IPS-18a (cell line): ENCODE data around the gene RUNX1.

Source experiments
- H3K27ac ChIP-seq: one replicate; pipeline ENCODE4 v1.5.1; 2013; ENCODE audit warnings: low read length
- H3K27me3 ChIP-seq: one replicate; pipeline ENCODE4 v1.6.1; 2013; ENCODE audit warnings: mild to moderate bottlenecking, low read length; ENCODE audit not compliant: control insufficient read depth, insufficient read depth
- H3K36me3 ChIP-seq: one replicate; pipeline ENCODE4 v1.6.1; 2013; ENCODE audit warnings: low read depth, low read length; ENCODE audit not compliant: control insufficient read depth
- H3K4me1 ChIP-seq: one replicate; pipeline ENCODE4 v1.6.1; 2013; ENCODE audit warnings: low read depth, low read length; ENCODE audit not compliant: control insufficient read depth
- H3K4me3 ChIP-seq: one replicate; pipeline ENCODE4 v1.5.1; 2013; ENCODE audit warnings: low read length
- H3K9ac ChIP-seq: one replicate; pipeline ENCODE4 v1.6.1; 2013; ENCODE audit warnings: mild to moderate bottlenecking, low read length, moderate library complexity
- H3K9me3 ChIP-seq: one replicate; pipeline ENCODE4 v1.6.1; 2013; ENCODE audit warnings: low read depth, low read length; ENCODE audit not compliant: control insufficient read depth

Gene RUNX1

GRCh38 chr21:34814529-34814951 is 234.6 kb downstream of the RUNX1 start:
- Histone ChIP-seq H3K4me3 (no peak overlapping the region), H3K27me3 (no peaks in the 10 kb centered on the region), H3K9me3 (no peaks in the 10 kb centered on the region), H3K36me3 (no peaks in the 10 kb centered on the region), H3K27ac (no peak overlapping the region), H3K9ac (no peak overlapping the region), H3K4me1 (no peaks in the 10 kb centered on the region)

DNA sequence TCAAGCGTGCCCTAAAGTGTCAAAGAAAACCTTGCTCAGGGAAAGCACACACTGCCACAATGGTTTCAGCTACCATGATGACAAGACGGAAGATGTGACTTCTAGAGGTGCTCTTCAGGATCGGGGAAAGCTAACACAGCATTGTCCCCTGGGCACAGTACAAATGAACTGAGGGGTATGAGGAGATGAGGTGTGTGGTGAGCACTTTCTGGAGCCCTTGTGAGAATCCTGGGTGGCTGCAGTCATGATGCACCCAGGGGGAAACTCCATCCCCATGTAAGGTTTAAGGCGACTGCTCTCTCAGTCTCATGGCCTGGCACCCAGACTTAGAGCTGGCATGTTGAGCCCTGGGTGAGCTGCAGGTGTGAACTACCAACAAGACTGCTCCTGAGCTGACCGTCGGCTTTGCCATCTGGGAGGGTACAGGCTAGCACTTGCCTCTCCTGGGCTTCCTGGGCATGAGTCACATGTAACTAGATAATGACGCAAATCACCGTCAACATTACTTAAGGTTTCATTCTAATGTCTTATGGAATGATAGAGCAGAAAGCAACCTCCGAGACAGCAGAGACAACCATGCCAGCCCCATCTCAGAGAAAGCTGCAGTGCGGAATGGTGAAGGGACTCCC is 235.7 kb downstream of the RUNX1 start:
- Histone ChIP-seq H3K9me3 (no peaks in the 10 kb centered on the region), H3K27me3 (no peaks in the 10 kb centered on the region), H3K9ac (no peak overlapping the region), H3K36me3 (no peaks in the 10 kb centered on the region), H3K27ac (no peak overlapping the region), H3K4me1 (no peaks in the 10 kb centered on the region), H3K4me3 (no peak overlapping the region)

- H3K4me3 ChIP-seq, result no peak overlapping the region
- no peaks in the 10 kb centered on the region for H3K36me3 ChIP-seq
- H3K27me3 ChIP-seq, result no peaks in the 10 kb centered on the region
- no peak overlapping the region for H3K27ac ChIP-seq
- no peaks in the 10 kb centered on the region for H3K9me3 ChIP-seq
- no peaks in the 10 kb centered on the region for H3K4me1 ChIP-seq
- no peak overlapping the region for H3K9ac ChIP-seq
These were observed 236.4 kb downstream of the RUNX1 start for GRCh38 chr21:34812504-34813265.

GRCh38 chr21:34811368-34811767 is 237.7 kb downstream of the RUNX1 start:
- H3K36me3 ChIP-seq, result no peaks in the 10 kb centered on the region
- no peak overlapping the region for H3K4me3 ChIP-seq
- H3K27me3 ChIP-seq, result no peaks in the 10 kb centered on the region
- no peak overlapping the region for H3K9ac ChIP-seq
- H3K4me1 ChIP-seq, result no peaks in the 10 kb centered on the region
- H3K27ac ChIP-seq, result no peak overlapping the region
- no peaks in the 10 kb centered on the region for H3K9me3 ChIP-seq

DNA sequence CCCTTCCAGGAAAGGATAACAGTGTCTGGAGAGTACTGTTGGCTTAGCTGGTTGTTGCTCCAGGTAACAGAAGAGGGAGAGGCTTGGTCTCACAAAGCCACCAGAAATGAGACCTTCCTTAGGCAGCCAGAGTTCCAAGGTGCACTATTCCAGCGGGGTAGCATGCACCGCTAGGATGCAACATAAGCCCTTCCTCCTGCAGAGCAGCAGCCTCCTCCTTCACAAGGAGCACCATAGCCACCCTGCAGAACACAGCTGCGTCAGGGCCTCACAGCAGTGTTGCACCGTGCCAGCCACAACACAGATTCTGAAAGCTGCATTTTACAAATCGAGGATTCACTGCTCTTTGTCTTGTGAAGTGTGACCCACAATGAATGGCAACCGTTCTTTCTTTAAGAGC is 238.3 kb downstream of the RUNX1 start:
- no peak overlapping the region for H3K4me3 ChIP-seq
- H3K27me3 ChIP-seq, result no peaks in the 10 kb centered on the region
- no peaks in the 10 kb centered on the region for H3K9me3 ChIP-seq
- H3K27ac ChIP-seq, result no peak overlapping the region
- no peaks in the 10 kb centered on the region for H3K36me3 ChIP-seq
- no peaks in the 10 kb centered on the region for H3K4me1 ChIP-seq
- no peak overlapping the region for H3K9ac ChIP-seq

- Histone ChIP-seq H3K27ac (no peak overlapping the region), H3K4me1 (no peaks in the 10 kb centered on the region), H3K9me3 (no peaks in the 10 kb centered on the region), H3K4me3 (no peak overlapping the region), H3K36me3 (no peaks in the 10 kb centered on the region), H3K27me3 (no peaks in the 10 kb centered on the region), H3K9ac (no peak overlapping the region)
These were observed 239.3 kb downstream of the RUNX1 start for GRCh38 chr21:34809822-34810221.

GRCh38 chr21:34808569-34809204 is 240.4 kb downstream of the RUNX1 start:
- no peaks in the 10 kb centered on the region for H3K4me1 ChIP-seq
- no peaks in the 10 kb centered on the region for H3K9me3 ChIP-seq
- no peak overlapping the region for H3K4me3 ChIP-seq
- H3K36me3 ChIP-seq, result no peaks in the 10 kb centered on the region
- H3K9ac ChIP-seq, result no peak overlapping the region
- no peak overlapping the region for H3K27ac ChIP-seq
- H3K27me3 ChIP-seq, result no peaks in the 10 kb centered on the region

DNA sequence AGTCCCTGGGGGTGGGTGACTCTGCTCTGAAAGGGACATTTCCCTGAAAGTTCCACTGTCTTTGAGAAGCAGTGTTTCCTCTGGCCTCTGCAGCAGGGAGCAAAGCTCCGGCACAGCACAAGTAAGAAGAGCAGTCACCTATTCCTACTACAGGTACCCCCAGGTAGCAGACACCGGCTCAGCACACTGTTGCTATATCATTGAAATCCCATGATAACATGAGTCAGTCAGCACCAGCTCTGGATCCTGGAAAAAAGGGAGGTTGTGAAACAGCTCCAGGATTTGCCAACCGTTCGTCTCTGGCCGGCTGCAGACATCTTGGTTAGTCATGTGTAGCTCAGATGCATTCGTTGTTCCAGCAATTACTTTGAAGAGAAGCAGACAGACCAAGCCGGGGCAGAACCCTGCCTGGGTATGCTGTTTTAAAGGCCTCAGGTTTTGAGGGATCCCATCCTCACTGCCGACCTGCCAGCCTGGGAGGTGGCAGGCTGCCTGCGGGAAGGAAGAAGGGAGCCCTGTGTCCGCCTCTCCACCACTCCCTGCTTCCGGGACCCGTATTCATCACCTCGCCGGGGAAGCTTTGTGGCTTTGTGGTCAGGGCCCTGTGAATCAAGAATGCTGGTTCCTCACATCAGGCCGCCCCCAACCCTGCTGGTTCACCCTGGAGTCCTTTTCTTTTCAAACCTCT is 241.1 kb downstream of the RUNX1 start:
- Histone ChIP-seq H3K36me3 (no peaks in the 10 kb centered on the region), H3K9me3 (no peaks in the 10 kb centered on the region), H3K4me3 (no peak overlapping the region), H3K4me1 (no peaks in the 10 kb centered on the region), H3K27me3 (no peaks in the 10 kb centered on the region), H3K27ac (no peak overlapping the region), H3K9ac (no peak overlapping the region)

DNA sequence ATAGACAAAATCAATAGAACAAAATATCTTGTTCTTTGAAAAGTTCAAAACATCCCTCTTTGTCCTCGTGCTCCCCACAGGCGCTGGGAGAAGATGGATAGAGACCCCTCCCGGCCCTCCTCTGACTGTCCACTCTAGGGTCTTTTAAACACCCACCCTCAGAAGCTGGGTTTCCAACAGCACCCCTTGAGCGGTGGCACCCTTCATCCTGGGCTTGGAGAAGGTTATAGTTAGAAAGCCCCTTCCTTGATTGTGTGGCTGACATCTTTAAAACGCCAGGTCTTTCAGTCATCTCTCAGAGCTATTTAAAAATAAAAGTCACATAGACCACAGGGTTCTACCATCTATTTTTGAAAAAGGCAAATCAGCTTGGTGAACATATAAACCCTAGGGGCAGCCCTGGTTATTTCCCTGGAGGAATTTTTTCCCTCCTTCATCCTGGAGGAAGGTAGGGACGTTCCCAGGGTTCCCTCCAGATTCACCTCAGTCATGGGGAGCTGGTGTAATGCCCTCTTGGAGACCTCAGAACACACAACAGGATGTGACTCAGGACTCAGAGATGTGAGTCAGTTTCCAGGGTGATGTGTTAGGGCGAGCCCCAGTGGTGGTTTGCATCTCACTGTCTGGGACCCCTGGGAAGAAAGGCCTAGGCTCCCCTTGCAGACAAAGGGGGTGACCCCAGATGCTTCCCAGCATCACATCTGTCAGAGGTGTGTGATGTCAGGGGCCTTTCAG is 241.8 kb downstream of the RUNX1 start:
- Histone ChIP-seq H3K9ac (no peak overlapping the region), H3K9me3 (no peaks in the 10 kb centered on the region), H3K27ac (no peak overlapping the region), H3K4me1 (no peaks in the 10 kb centered on the region), H3K4me3 (no peak overlapping the region), H3K36me3 (no peaks in the 10 kb centered on the region), H3K27me3 (no peaks in the 10 kb centered on the region)

DNA sequence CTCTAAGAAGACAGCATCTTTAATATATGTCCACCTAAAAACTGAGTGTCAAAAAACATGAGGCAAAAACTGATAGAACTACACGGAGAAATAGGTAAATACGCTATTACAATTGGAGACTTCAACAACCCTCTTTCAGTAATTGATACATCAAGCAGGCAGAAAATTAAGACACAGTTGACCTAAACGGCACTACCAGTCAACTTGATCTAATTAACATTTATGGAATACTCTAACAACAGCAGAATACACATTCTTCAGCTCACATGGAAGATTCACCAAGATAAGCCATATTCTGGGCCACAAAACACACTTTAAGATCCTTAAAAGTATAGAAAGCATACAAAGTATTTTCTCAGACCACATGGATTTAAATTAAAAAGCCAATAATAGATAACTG is 242.7 kb downstream of the RUNX1 start:
- Histone ChIP-seq H3K27ac (no peak overlapping the region), H3K27me3 (no peaks in the 10 kb centered on the region), H3K4me3 (no peak overlapping the region), H3K9ac (no peak overlapping the region), H3K36me3 (no peaks in the 10 kb centered on the region), H3K9me3 (no peaks in the 10 kb centered on the region), H3K4me1 (no peaks in the 10 kb centered on the region)

- no peak overlapping the region for H3K9ac ChIP-seq
- no peaks in the 10 kb centered on the region for H3K27me3 ChIP-seq
- H3K4me1 ChIP-seq, result no peaks in the 10 kb centered on the region
- H3K36me3 ChIP-seq, result no peaks in the 10 kb centered on the region
- H3K27ac ChIP-seq, result no peak overlapping the region
- no peak overlapping the region for H3K4me3 ChIP-seq
- no peaks in the 10 kb centered on the region for H3K9me3 ChIP-seq
These were observed 243.9 kb downstream of the RUNX1 start for GRCh38 chr21:34805157-34805556.
